Activated T-cell treated with anti-CD3 and anti-CD28 coated beads for 1 hour (primary cell): ENCODE results near the gene TPK1.
"Not testable (repeated sequence)": the region's sequence is repeated elsewhere in the genome, so short reads cannot be mapped to it uniquely, and the experiment has no call there.

Source experiments
- DNase-seq: peaks from one replicate; pipeline ENCODE4 v3.0.0-alpha.2; 2020; ENCODE audit warnings: low read depth

Gene TPK1

GRCh38 chr7:144777005-144777839 lies 58.6 kb downstream of the TPK1 start:
- no peak for DNase-seq

GRCh38 chr7:144776447-144776846 lies 59.4 kb downstream of the TPK1 start:
- no peak for DNase-seq

GRCh38 chr7:144775749-144776148 lies 60.1 kb downstream of the TPK1 start:
- DNase-seq = no peak

- DNase-seq = no peak
Measured at GRCh38 chr7:144771927-144772326, 63.9 kb downstream of the TPK1 start.

- no peak for DNase-seq
Measured at GRCh38 chr7:144771174-144771573, 64.7 kb downstream of the TPK1 start.

- no peak for DNase-seq
Measured at GRCh38 chr7:144769352-144769751, 66.5 kb downstream of the TPK1 start.

GRCh38 chr7:144768633-144769032 lies 67.2 kb downstream of the TPK1 start:
- no peak for DNase-seq

- DNase-seq = no peak
Measured at GRCh38 chr7:144763291-144763690, 72.6 kb downstream of the TPK1 start.

- no peak for DNase-seq
Measured at GRCh38 chr7:144762853-144763252, 73.0 kb downstream of the TPK1 start.

GRCh38 chr7:144761493-144761892 lies 74.4 kb downstream of the TPK1 start:
- no peak for DNase-seq

GRCh38 chr7:144759653-144760052 lies 76.2 kb downstream of the TPK1 start:
- no peak for DNase-seq

- no peak for DNase-seq
Measured at GRCh38 chr7:144747936-144748335, 87.9 kb downstream of the TPK1 start.

- no peak for DNase-seq
Measured at GRCh38 chr7:144738708-144739314, 97.0 kb downstream of the TPK1 start.

GRCh38 chr7:144738146-144738545 lies 97.7 kb downstream of the TPK1 start:
- no peak for DNase-seq

- DNase-seq = no peak
Measured at GRCh38 chr7:144736880-144737493, 98.9 kb downstream of the TPK1 start.

GRCh38 chr7:144735505-144736276 lies 100.2 kb downstream of the TPK1 start:
- no peak for DNase-seq

GRCh38 chr7:144731661-144732351 lies 104.0 kb downstream of the TPK1 start:
- DNase-seq = no peak

- DNase-seq = no peak
Measured at GRCh38 chr7:144730224-144730623, 105.6 kb downstream of the TPK1 start.

GRCh38 chr7:144729226-144729625 lies 106.6 kb downstream of the TPK1 start:
- no peak for DNase-seq

GRCh38 chr7:144728551-144728950 lies 107.3 kb downstream of the TPK1 start:
- DNase-seq = no peak

- not testable (repeated sequence) for DNase-seq
Measured at GRCh38 chr7:144726840-144727239, 109.0 kb downstream of the TPK1 start.

- no peak for DNase-seq
Measured at GRCh38 chr7:144725070-144725469, 110.8 kb downstream of the TPK1 start.
